C4-2B (cell line): ENCODE data around the gene LRP5.

Source experiments
- CTCF ChIP-seq: fragments of 450-650 bp; conservative IDR thresholded peaks from 2 replicates; pipeline ENCODE4 v1.5.1; 2017; ENCODE audit warnings: mild to moderate bottlenecking
- ZFX ChIP-seq: fragments of 450-650 bp; IDR thresholded peaks from 2 replicates; pipeline ENCODE4 v1.6.1; 2017

- TF ChIP-seq CTCF, result no peak
- TF ChIP-seq ZFX, result no peak
Observed at GRCh38 chr11:68335683-68336082, 23.3 kb downstream of the LRP5 start.
